Stimulated activated CD8-positive, alpha-beta memory T cell treated with anti-CD3 and anti-CD28 coated beads, Interleukin-4, amount 100 ng/mL, for 4 hours (primary cell): Measurements from ENCODE around the gene FHIP1B.
"Not testable (repeated sequence)": the region's sequence is repeated elsewhere in the genome, so short reads cannot be mapped to it uniquely, and the experiment has no call there.

Experiments
- DNase-seq, 2 donors: peaks; one replicate each; pipeline ENCODE4 v3.0.0-alpha.2; 2020; ENCODE audit warnings: low read depth in 2 of 2, low spot score in 1 of 2

The FHIP1B gene

GRCh38 chr11:6234387-6235107 is at the start of gene FHIP1B:
Gene FHIP1B, minus strand, starts transcription at chr11:6234636. Its CDS starts 10,120 bp downstream, at chr11:6224516.
- peak; percentile 97 to 99 for DNase-seq

GRCh38 chr11:6283453-6284023 is 49.1 kb upstream of the FHIP1B start:
- DNase-seq, result no peak

- DNase-seq, result not testable (repeated sequence)
These were observed 46.4 kb upstream of the FHIP1B start for GRCh38 chr11:6280809-6281208.

- no peak for DNase-seq
These were observed 38.8 kb upstream of the FHIP1B start for GRCh38 chr11:6273188-6273587.

- no peak for DNase-seq
These were observed 37.2 kb upstream of the FHIP1B start for GRCh38 chr11:6271598-6271997.

- DNase-seq, result no peak
These were observed 36.3 kb upstream of the FHIP1B start for GRCh38 chr11:6270584-6271246.

GRCh38 chr11:6269994-6270393 is 35.6 kb upstream of the FHIP1B start:
- DNase-seq, result no peak

GRCh38 chr11:6268820-6269219 is 34.4 kb upstream of the FHIP1B start:
- DNase-seq, result no peak

GRCh38 chr11:6263662-6264061 is 29.2 kb upstream of the FHIP1B start:
- no peak for DNase-seq

- no peak for DNase-seq
These were observed 25.8 kb upstream of the FHIP1B start for GRCh38 chr11:6260207-6260726.

- no peak for DNase-seq
These were observed 24.2 kb upstream of the FHIP1B start for GRCh38 chr11:6258571-6259081.

GRCh38 chr11:6258141-6258540 is 23.7 kb upstream of the FHIP1B start:
- DNase-seq, result no peak

- DNase-seq, result no peak
These were observed 18.8 kb upstream of the FHIP1B start for GRCh38 chr11:6253197-6253596.

GRCh38 chr11:6251990-6252473 is 17.6 kb upstream of the FHIP1B start:
- DNase-seq, result no peak

- DNase-seq, result no peak
These were observed 16.8 kb upstream of the FHIP1B start for GRCh38 chr11:6251120-6251733.

GRCh38 chr11:6249770-6250555 is 15.5 kb upstream of the FHIP1B start:
- DNase-seq, result no peak

GRCh38 chr11:6248897-6249296 is 14.5 kb upstream of the FHIP1B start:
- not testable (repeated sequence) for DNase-seq

- no peak for DNase-seq
These were observed 13.8 kb upstream of the FHIP1B start for GRCh38 chr11:6248248-6248647.

GRCh38 chr11:6245536-6245935 is 11.1 kb upstream of the FHIP1B start:
- DNase-seq, result no peak

- no peak for DNase-seq
These were observed 6.9 kb upstream of the FHIP1B start for GRCh38 chr11:6241316-6241715.

GRCh38 chr11:6240781-6241180 is 6.3 kb upstream of the FHIP1B start:
- DNase-seq, result no peak
